AG04450 (cell line): ENCODE data around the gene CLEC9A. TPM values are rescaled to one million over a fixed set of nuclear protein-coding genes. Genes with fewer than 3 reads are reported as not detected.
A peak's percentile ranks its signal among the peaks of the same experiment; 100 is the strongest.

Source experiments
- CTCF ChIA-PET: fragments of 300-600, 350-600 bp; formaldehyde crosslinking; extraction: SDS; loops from one replicate; lab custom pipeline; 2022; ENCODE audit warnings: antibody characterized with exemption, inconsistent platforms; lab: Charles Lee
- POLR2A ChIA-PET: fragments of 350-600 bp; formaldehyde crosslinking; extraction: SDS; loops from one replicate; lab custom pipeline; 2021; ENCODE audit warnings: antibody characterized with exemption, inconsistent platforms; lab: Yijun Ruan, JAX
- DNase-seq: peaks from one replicate; pipeline ENCODE4 v3.0.0-alpha.2; 2011; ENCODE audit warnings: low read depth, low spot score
- H3K27ac ChIP-seq: one replicate; pipeline ENCODE4 v1.5.1; 2012; ENCODE audit warnings: low read depth, low read length, control low read depth
- H3K27me3 ChIP-seq: one replicate; pipeline ENCODE4 v1.6.0; 2012; ENCODE audit warnings: low read length; ENCODE audit not compliant: control insufficient read depth, insufficient read depth
- H3K4me3 ChIP-seq: 2 replicates; pipeline ENCODE4 v1.5.1; 2011; ENCODE audit warnings: mild to moderate bottlenecking, low read depth, low read length, control low read depth
- H3K9me3 ChIP-seq: 2 replicates; pipeline ENCODE4 v1.5.1; 2012; ENCODE audit warnings: low read length; ENCODE audit not compliant: control insufficient read depth, insufficient read depth
- polyA minus RNA-seq: library from RNA; depleted of rRNA, polyadenylated mRNA; stranded (reverse); fragments of >200 nt; gene quantifications from 2 replicates; pipeline ENCODE4 v1.2.3, GENCODE V29; 2011; rRNA and poly(A)+ RNA removed
- polyA plus RNA-seq: library from polyadenylated mRNA; depleted of rRNA; stranded (reverse); fragments of >200 nt; gene quantifications from 2 replicates; pipeline ENCODE4 v1.2.3, GENCODE V29; 2011; rRNA removed
- TF ChIP-seq, protein P1 (sequence below): IDR thresholded peaks from 2 replicates; pipeline ENCODE4 v1.5.1; 2011; ENCODE audit warnings: low read depth, low read length, control low read depth, inconsistent platforms

The CLEC9A gene
- polyA plus RNA-seq (not detected in 2 replicates), polyA minus RNA-seq (not detected in 2 replicates)

DNA sequence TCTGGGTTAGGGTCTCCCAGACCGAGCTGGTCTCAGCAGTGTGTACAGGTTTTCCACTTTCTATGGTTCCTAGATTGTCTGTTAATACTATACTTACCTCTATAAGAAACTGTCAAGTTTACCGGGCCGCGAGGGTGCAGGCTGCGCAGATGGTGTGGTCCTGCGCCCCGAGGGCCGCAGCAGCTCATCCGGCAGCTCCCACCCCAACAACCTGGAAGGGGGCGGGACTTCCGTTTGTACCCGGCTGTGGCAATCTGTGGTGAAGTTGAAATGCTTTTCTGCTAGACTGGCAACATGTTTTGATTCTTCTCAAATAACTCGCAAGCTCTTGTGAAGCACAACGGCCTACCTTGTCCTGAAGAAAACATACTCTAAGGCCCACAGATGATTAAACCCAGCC, at the start of gene CLEC9A:
TSS of gene CLEC9A (plus strand) at position 237 of the 400 bp plus-strand sequence. CDS start 22,006 bp downstream, outside the sequence.
- peak within 1 kb of the TSS; percentile 40 for H3K27ac ChIP-seq
- H3K9me3 ChIP-seq = peaks cover 4% of the 10 kb centered on the region; the same call in 1 of the 2 replicates
- H3K4me3 ChIP-seq = no peak within 1 kb of the TSS
- CTCF ChIA-PET = interaction anchor here (2.7 kb wide), 1 partner anchor 21 kb away, joined by 13 read pairs; the partner anchor contains the start of gene CLEC12B
- TF ChIP-seq, protein P1, sequence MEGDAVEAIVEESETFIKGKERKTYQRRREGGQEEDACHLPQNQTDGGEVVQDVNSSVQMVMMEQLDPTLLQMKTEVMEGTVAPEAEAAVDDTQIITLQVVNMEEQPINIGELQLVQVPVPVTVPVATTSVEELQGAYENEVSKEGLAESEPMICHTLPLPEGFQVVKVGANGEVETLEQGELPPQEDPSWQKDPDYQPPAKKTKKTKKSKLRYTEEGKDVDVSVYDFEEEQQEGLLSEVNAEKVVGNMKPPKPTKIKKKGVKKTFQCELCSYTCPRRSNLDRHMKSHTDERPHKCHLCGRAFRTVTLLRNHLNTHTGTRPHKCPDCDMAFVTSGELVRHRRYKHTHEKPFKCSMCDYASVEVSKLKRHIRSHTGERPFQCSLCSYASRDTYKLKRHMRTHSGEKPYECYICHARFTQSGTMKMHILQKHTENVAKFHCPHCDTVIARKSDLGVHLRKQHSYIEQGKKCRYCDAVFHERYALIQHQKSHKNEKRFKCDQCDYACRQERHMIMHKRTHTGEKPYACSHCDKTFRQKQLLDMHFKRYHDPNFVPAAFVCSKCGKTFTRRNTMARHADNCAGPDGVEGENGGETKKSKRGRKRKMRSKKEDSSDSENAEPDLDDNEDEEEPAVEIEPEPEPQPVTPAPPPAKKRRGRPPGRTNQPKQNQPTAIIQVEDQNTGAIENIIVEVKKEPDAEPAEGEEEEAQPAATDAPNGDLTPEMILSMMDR = no peak
- no peaks in the 10 kb centered on the region for H3K27me3 ChIP-seq
- no peak for DNase-seq
- POLR2A ChIA-PET = no interaction called here

DNA sequence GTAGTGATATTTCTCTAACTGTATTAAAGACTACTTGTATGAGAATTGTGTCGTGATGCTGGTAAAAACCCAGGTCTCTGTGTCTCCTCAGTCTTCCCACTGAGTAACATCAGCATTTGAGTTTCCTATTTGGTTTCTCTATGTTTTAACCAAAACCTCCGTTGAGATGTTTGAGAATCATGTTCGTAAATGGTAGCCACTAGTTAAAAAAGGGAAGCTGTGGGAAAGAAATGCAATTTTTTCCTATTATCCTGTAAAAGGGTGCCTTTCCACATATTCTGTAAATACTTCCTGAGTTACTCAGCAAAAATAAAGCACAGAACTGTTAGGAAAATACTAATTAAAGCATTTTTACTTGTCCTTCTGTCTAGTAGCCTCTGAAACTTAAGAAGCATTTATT, 38.6 kb upstream of the CLEC9A start:
- ChIA-PET CTCF (no interaction called here), POLR2A (no interaction called here)
- no peak overlapping the region for H3K4me3 ChIP-seq
- H3K27ac ChIP-seq = no peak overlapping the region
- no peaks in the 10 kb centered on the region for H3K27me3 ChIP-seq
- no peaks in the 10 kb centered on the region for H3K9me3 ChIP-seq
- TF ChIP-seq, protein P1 = no peak
- DNase-seq = no peak

DNA sequence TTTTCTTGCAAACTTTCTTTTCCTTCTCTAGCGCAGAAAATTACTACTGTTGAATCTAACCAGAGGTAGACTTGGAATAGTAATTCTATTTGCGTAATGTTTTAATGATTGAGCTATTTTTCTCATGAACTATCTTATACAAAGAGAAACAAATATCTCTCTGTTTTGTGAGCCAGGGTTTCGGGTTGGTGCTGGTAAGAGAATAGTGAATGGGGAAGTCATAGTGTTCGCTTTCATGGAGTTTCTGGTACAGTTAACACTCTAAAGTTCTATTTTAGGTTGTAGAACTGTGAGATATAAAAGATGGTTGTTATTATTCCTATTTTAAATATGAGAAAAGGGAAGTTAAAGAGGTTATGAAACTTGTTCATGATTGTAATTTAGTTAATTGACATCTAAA, 38.2 kb upstream of the CLEC9A start:
- Histone ChIP-seq H3K27ac (no peak overlapping the region), H3K9me3 (no peaks in the 10 kb centered on the region), H3K27me3 (no peaks in the 10 kb centered on the region), H3K4me3 (no peak overlapping the region)
- DNase-seq = no peak
- TF ChIP-seq, protein P1 = no peak
- ChIA-PET CTCF (no interaction called here), POLR2A (no interaction called here)

DNA sequence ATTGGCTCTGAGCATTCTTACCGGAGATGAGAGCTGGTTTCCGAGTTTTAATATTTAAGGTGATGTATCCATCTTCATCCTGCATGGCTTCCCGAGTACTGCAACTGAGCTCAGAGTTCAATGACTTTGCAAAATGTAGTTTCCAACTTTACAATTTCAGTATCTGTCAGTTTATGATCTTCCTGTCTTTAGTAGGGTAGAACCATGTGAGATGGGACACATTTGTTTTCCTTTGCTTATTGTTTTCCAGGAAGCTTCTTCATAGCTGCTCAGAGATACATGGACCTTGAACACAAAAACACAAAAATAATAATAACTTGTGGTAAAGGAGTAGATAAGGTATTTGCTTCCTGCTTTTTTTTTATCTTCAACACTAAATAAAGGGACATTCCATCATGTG, 31.5 kb upstream of the CLEC9A start, which contains the start of gene CLEC1B:
TSS of gene CLEC1B (minus strand) at position 106 of the 400 bp plus-strand sequence. CDS start at position 85, 21 bp downstream.
- Histone ChIP-seq H3K27me3 (no peaks in the 10 kb centered on the region), H3K9me3 (no peaks in the 10 kb centered on the region), H3K4me3 (no peak within 1 kb of the TSS), H3K27ac (no peak within 1 kb of the TSS)
- ChIA-PET CTCF (interaction anchor here (2.7 to 2.8 kb wide), 2 partner anchors 11 to 248 kb away, joined by 14 to 17 read pairs; partner anchors contain the start of gene CLEC12B), POLR2A (no interaction called here)
- TF ChIP-seq, protein P1 = no peak
- DNase-seq = no peak

DNA sequence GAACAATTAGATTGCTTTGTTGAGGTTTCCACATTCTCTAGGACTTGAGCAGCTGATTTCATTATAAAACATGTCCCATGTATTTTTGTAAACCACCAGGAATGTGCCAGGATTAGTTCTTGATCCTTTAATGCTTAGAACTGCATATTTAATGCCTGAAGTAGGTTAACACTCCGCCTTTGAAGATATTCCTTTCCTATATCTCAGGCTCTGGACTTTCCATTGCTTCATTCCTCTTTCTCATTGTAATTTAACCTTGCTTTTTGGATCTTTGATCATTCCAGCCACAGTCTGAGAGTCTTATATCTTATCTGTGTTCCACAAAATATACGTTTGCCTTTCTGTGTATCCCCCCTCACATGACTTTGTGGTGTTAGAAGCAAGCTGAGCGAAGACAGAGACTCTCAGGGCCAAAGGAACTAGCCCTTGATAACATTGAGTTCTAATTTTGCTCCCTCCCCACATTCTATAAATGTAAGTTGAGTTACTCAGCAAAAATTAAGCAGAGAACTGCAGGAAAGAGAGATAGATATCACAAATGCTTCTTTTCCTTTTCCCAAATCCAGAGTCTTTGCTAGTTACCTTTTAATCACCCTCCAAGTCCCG, 29.2 kb upstream of the CLEC9A start:
- Histone ChIP-seq H3K27me3 (no peaks in the 10 kb centered on the region), H3K4me3 (no peak overlapping the region), H3K27ac (no peak overlapping the region), H3K9me3 (no peaks in the 10 kb centered on the region)
- ChIA-PET CTCF (interaction anchor here (0.7 to 2.7 kb wide), 3 partner anchors 9 to 1145 kb away, joined by 5 to 14 read pairs (median 5); no protein-coding TSS in a partner anchor), POLR2A (no interaction called here)
- TF ChIP-seq, protein P1 = no peak
- no peak for DNase-seq
